ENCODE results near the gene OSBPL6. TPM values are rescaled to one million over a fixed set of nuclear protein-coding genes. Genes with fewer than 3 reads are reported as not detected.

OSBPL6 gene
- total and polyA plus RNA-seq, 2 donors (not counting 1 experiment from before 2014, with no cell fraction given), result 0.06 TPM; not detected in 1

GRCh38 chr2:178452334-178452733, 258.0 kb downstream of the OSBPL6 start:
- WGBS (ENCODE audit: insufficient coverage), result no CpG with 5 or more reads among the region's 2 CpGs
- H3K27me3 Mint-ChIP-seq, result no peaks in the 10 kb centered on the region
- Histone ChIP-seq H3K4me2 (replicated peaks; ENCODE audit: low read depth, low read length, poor library complexity, severe bottlenecking) (no peak overlapping the region), H3K4me3 (ENCODE audit: control extremely low read depth in 1 of 5, extremely low read depth in 1 of 5, insufficient read depth in 1 of 5, low read depth in 2 of 5, low read length in 4 of 5) (no peak overlapping the region), H3K79me2 (ENCODE audit: control insufficient read depth, insufficient read depth, low read length) (peaks cover 12% of the 10 kb centered on the region), H4K20me1 (ENCODE audit: control insufficient read depth, insufficient read depth, low read length, poor library complexity, severe bottlenecking) (peaks cover 20% of the 10 kb centered on the region), H2AFZ (ENCODE audit: insufficient read depth, low read depth, low read length, poor library complexity, severe bottlenecking) (no peak overlapping the region), H3K9ac (ENCODE audit: low read length) (no peak overlapping the region), H3K27ac (ENCODE audit: low read length in 2 of 2) (no peak overlapping the region), H3K36me3 (replicated peaks in 1 of 2; ENCODE audit: control extremely low read depth in 1 of 2, control insufficient read depth in 1 of 2, extremely low read depth in 1 of 2, insufficient read depth in 2 of 2, low read length in 1 of 2) (peaks cover 0 to 2% of the 10 kb centered on the region in 2 experiments), H3K9me3 (ENCODE audit: control extremely low read depth in 1 of 3, control insufficient read depth in 2 of 3, insufficient read depth in 1 of 3, low read length in 2 of 3) (no peaks in the 10 kb centered on the region), H3K27me3 (replicated peaks in 1 of 4; ENCODE audit: control extremely low read depth in 1 of 4, control insufficient read depth in 3 of 4, insufficient read depth in 4 of 4, low read length in 3 of 4) (no peaks in the 10 kb centered on the region), H3K4me1 (ENCODE audit: control insufficient read depth in 2 of 2, insufficient read depth in 2 of 2, low read length in 2 of 2) (peaks cover 7 to 16% of the 10 kb centered on the region in 2 donors)
- intact Hi-C loops (cut with micrococcal nuclease), result loop anchor here (10.0 kb wide), 1 partner anchor 812 kb away; the partner anchor contains the start of gene SESTD1
- H3K4me3 Mint-ChIP-seq, result peak overlapping the region; percentile 71
- CTCF ChIA-PET, result interaction anchor here (2.8 kb wide), 1 partner anchor 38 kb away, joined by 7 read pairs; no protein-coding TSS in a partner anchor
- DNase-seq (no peak), ATAC-seq (ENCODE audit: low read depth) (no peak)
- peaks cover 27% of the 10 kb centered on the region for H3K4me1 Mint-ChIP-seq
- TF ChIP-seq, protein P1, sequence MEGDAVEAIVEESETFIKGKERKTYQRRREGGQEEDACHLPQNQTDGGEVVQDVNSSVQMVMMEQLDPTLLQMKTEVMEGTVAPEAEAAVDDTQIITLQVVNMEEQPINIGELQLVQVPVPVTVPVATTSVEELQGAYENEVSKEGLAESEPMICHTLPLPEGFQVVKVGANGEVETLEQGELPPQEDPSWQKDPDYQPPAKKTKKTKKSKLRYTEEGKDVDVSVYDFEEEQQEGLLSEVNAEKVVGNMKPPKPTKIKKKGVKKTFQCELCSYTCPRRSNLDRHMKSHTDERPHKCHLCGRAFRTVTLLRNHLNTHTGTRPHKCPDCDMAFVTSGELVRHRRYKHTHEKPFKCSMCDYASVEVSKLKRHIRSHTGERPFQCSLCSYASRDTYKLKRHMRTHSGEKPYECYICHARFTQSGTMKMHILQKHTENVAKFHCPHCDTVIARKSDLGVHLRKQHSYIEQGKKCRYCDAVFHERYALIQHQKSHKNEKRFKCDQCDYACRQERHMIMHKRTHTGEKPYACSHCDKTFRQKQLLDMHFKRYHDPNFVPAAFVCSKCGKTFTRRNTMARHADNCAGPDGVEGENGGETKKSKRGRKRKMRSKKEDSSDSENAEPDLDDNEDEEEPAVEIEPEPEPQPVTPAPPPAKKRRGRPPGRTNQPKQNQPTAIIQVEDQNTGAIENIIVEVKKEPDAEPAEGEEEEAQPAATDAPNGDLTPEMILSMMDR (IDR thresholded peaks at IDR 0.05), result no peak
- POLR2A ChIA-PET, result interaction anchor here (0.6 kb wide), 1 partner anchor 61 kb away, joined by 3 read pairs; no protein-coding TSS in a partner anchor
- no peaks in the 10 kb centered on the region for H3K9me3 Mint-ChIP-seq (ENCODE audit: insufficient read depth)
- no peak overlapping the region for H3K27ac Mint-ChIP-seq

Other genes with a start within 250 kb of the OSBPL6 start
- gene PDE11A, start 121.7 kb upstream of the OSBPL6 start, total RNA-seq, result 0.25 TPM in 1 of 2 replicates, not detected in the other
- not detected in 2 replicates for gene PDE11A, start 121.7 kb upstream of the OSBPL6 start, polyA plus RNA-seq
- gene RBM45, start 82.1 kb upstream of the OSBPL6 start, total RNA-seq, result 20.5 and 24.0 TPM in 2 replicates
- gene RBM45, start 82.1 kb upstream of the OSBPL6 start, polyA plus RNA-seq, result 4.6 and 7.3 TPM in 2 replicates